Liver (tissue), 9 donors: ENCODE measurements around the gene CDC42BPA. TPM values are rescaled to one million over a fixed set of nuclear protein-coding genes. Genes with fewer than 3 reads are reported as not detected.

Source experiments
- DNase-seq: peaks from one replicate; pipeline ENCODE4 v3.0.0-alpha.2; 2017; ENCODE audit warnings: low spot score
- H3K27ac ChIP-seq, 2 donors: one replicate each; pipeline ENCODE4 v1.7.0; 2013; ENCODE audit warnings: inconsistent platforms in 2 of 2, low read length in 2 of 2, control low read depth in 1 of 2, low read depth in 1 of 2, mild to moderate bottlenecking in 1 of 2
- H3K27me3 ChIP-seq, 4 donors: one replicate each; pipeline versions ENCODE4 v1.6.1 to v1.7.0; 2013; ENCODE audit warnings: low read length in 3 of 4, inconsistent platforms in 1 of 4, mild to moderate bottlenecking in 1 of 4, moderate library complexity in 1 of 4; ENCODE audit not compliant: control insufficient read depth in 4 of 4, insufficient read depth in 4 of 4
- H3K36me3 ChIP-seq, 4 donors: one replicate each; pipeline versions ENCODE4 v1.6.1 to v1.7.0; 2013; ENCODE audit warnings: low read length in 3 of 4, mild to moderate bottlenecking in 3 of 4, low read depth in 1 of 4, moderate library complexity in 1 of 4; ENCODE audit not compliant: control insufficient read depth in 4 of 4, insufficient read depth in 3 of 4
- H3K4me1 ChIP-seq, 4 donors: one replicate each; pipeline versions ENCODE4 v1.6.1 to v1.7.0; 2013; ENCODE audit warnings: low read length in 3 of 4, mild to moderate bottlenecking in 3 of 4, moderate library complexity in 1 of 4; ENCODE audit not compliant: control insufficient read depth in 4 of 4, insufficient read depth in 4 of 4
- H3K4me3 ChIP-seq, 3 donors: one replicate each; pipeline versions ENCODE4 v1.6.1 to v1.7.0; 2013; ENCODE audit warnings: low read length in 3 of 3, control low read depth in 1 of 3, low read depth in 1 of 3, mild to moderate bottlenecking in 1 of 3
- H3K9ac ChIP-seq, 2 donors: one replicate each; pipeline ENCODE4 v1.7.0; 2013; ENCODE audit warnings: low read length in 2 of 2, mild to moderate bottlenecking in 2 of 2, moderate library complexity in 2 of 2, control low read depth in 1 of 2, low read depth in 1 of 2
- H3K9me3 ChIP-seq, 4 donors: one replicate each; pipeline versions ENCODE4 v1.6.1 to v1.7.0; 2013; ENCODE audit warnings: low read length in 3 of 4; ENCODE audit not compliant: control insufficient read depth in 4 of 4
- CTCF ChIP-seq: fragments of 150-350 bp; IDR thresholded peaks from 2 replicates; pipeline ENCODE4 v1.5.1; 2017; ENCODE audit warnings: improper control_type of control experiment, low read depth, low read length; ENCODE audit not compliant: missing input control
- EGR1 ChIP-seq, 2 donors: IDR thresholded peaks; 2 replicates each; pipeline ENCODE4 v1.6.1; 2016 to 2018; ENCODE audit warnings: antibody characterized with exemption in 2 of 2, low read depth in 2 of 2
- FOXA1 ChIP-seq: IDR thresholded peaks from 2 replicates; pipeline ENCODE4 v1.6.1; 2016; ENCODE audit warnings: antibody characterized with exemption
- HNF4A ChIP-seq, 2 donors: conservative IDR thresholded peaks; 2 replicates each; pipeline ENCODE4 v1.6.1; 2016; ENCODE audit warnings: antibody characterized with exemption in 2 of 2, mild to moderate bottlenecking in 2 of 2
- MAX ChIP-seq: IDR thresholded peaks from 2 replicates; pipeline ENCODE4 v1.6.1; 2016; ENCODE audit warnings: antibody characterized with exemption
- NR2F2 ChIP-seq: IDR thresholded peaks from 2 replicates; pipeline ENCODE4 v1.6.1; 2016; ENCODE audit warnings: antibody characterized with exemption
- RAD21 ChIP-seq, 2 donors: IDR thresholded peaks; 2 replicates each; pipeline ENCODE4 v1.6.1; 2016; ENCODE audit warnings: antibody characterized with exemption in 2 of 2, mild to moderate bottlenecking in 2 of 2
- REST ChIP-seq: IDR thresholded peaks from 2 replicates; pipeline ENCODE4 v1.6.1; 2016; ENCODE audit warnings: antibody characterized with exemption, mild to moderate bottlenecking
- RXRA ChIP-seq, 2 donors: IDR thresholded peaks; 2 replicates each; pipeline ENCODE4 v1.6.1; 2017 to 2018; ENCODE audit warnings: antibody characterized with exemption in 2 of 2, mild to moderate bottlenecking in 1 of 2
- SP1 ChIP-seq: IDR thresholded peaks from 2 replicates; pipeline ENCODE4 v1.6.1; 2018; ENCODE audit warnings: antibody characterized with exemption, mild to moderate bottlenecking
- TAF1 ChIP-seq: conservative IDR thresholded peaks from 2 replicates; pipeline ENCODE4 v1.6.1; 2016; ENCODE audit warnings: antibody characterized with exemption, mild to moderate bottlenecking
- YY1 ChIP-seq: IDR thresholded peaks from 2 replicates; pipeline ENCODE4 v1.6.1; 2016; ENCODE audit warnings: antibody characterized with exemption, mild to moderate bottlenecking
- ZBTB33 ChIP-seq: IDR thresholded peaks from 2 replicates; pipeline ENCODE4 v1.6.1; 2016; ENCODE audit warnings: antibody characterized with exemption
- WGBS: extraction: QIAGEN DNeasy Blood & Tissue Kit; methylation state at CpG from one replicate; pipeline ENCODE4 v1.1.7; 2013; 5-methylcytosine and 5-hydroxymethylcytosine counted together
- polyA plus RNA-seq, 2 donors: library from polyadenylated mRNA; stranded (reverse) in 1 of 2; unstranded in 1 of 2; fragments of 200-250 nt in 1 of 2; fragments of >200 nt in 1 of 2; fragmentation: Nextera tagmentation in 1 of 2; extraction: Ambion mirVana in 1 of 2; gene quantifications; one replicate each; pipeline versions ENCODE4 v1.2.1 to v1.2.3, GENCODE V29; 2013 to 2015
- total RNA-seq, 2 donors: library from RNA; depleted of rRNA; stranded (reverse); fragments of >200 nt; gene quantifications; one replicate each; pipeline ENCODE4 v1.2.3, GENCODE V29; 2014
- donor health status: healthy.
- donor health status: healthy.
- donor health status: healthy.
- donor health status: healthy.
- donor health status: healthy.

Gene CDC42BPA
- total and polyA plus RNA-seq, 4 donors: 5.8 to 39.9 (median 24.3) TPM

- Histone ChIP-seq H3K9me3 (no peaks in the 10 kb centered on the region), H3K27ac (no peak overlapping the region), H3K4me3 (no peak overlapping the region), H3K27me3 (no peaks in the 10 kb centered on the region), H3K4me1 (peaks cover 3 to 37% (median 21%) of the 10 kb centered on the region in 4 donors), H3K36me3 (no peaks in the 10 kb centered on the region), H3K9ac (no peak overlapping the region)
- 84% methylated on average over 4 of the region's 4 CpGs for WGBS
- no peak for DNase-seq
- no peak for TF ChIP-seq SP1
- TF ChIP-seq RXRA (IDR thresholded peaks at IDR 0.05): no peak
- TF ChIP-seq YY1: no peak
- TF ChIP-seq EGR1 (IDR thresholded peaks at IDR 0.05; ENCODE audit: low read depth in 2 of 2): no peak
- no peak for TF ChIP-seq NR2F2
- TF ChIP-seq TAF1: no peak
- no peak for TF ChIP-seq FOXA1
- TF ChIP-seq MAX: no peak
- no peak for TF ChIP-seq REST
- no peak for TF ChIP-seq RAD21 (IDR thresholded peaks at IDR 0.05)
- TF ChIP-seq HNF4A (conservative IDR thresholded peaks at IDR 0.05): no peak
- no peak for TF ChIP-seq CTCF
- TF ChIP-seq ZBTB33: no peak
Observed at GRCh38 chr1:227322376-227322775, 4.1 kb upstream of the CDC42BPA start.

GRCh38 chr1:227321035-227321434 lies 2.7 kb upstream of the CDC42BPA start:
- no peak overlapping the region for H3K9ac ChIP-seq
- H3K9me3 ChIP-seq: no peaks in the 10 kb centered on the region
- no peak overlapping the region for H3K27ac ChIP-seq
- H3K4me3 ChIP-seq: no peak overlapping the region
- TF ChIP-seq YY1 (no peak), CTCF (no peak)
- WGBS: 92% methylated on average over 2 of the region's 2 CpGs
- peaks cover 3 to 42% (median 22%) of the 10 kb centered on the region in 4 donors for H3K4me1 ChIP-seq
- DNase-seq: no peak
- H3K36me3 ChIP-seq: no peaks in the 10 kb centered on the region
- H3K27me3 ChIP-seq: no peaks in the 10 kb centered on the region
